Liver (tissue), 9 donors: ENCODE measurements around the gene COL23A1. TPM values are rescaled to one million over a fixed set of nuclear protein-coding genes. Genes with fewer than 3 reads are reported as not detected.

Experiments used
- DNase-seq: peaks from one replicate; pipeline ENCODE4 v3.0.0-alpha.2; 2017; ENCODE audit warnings: low spot score
- H3K27ac ChIP-seq, 2 donors: one replicate each; pipeline ENCODE4 v1.7.0; 2013; ENCODE audit warnings: inconsistent platforms in 2 of 2, low read length in 2 of 2, control low read depth in 1 of 2, low read depth in 1 of 2, mild to moderate bottlenecking in 1 of 2
- H3K27me3 ChIP-seq, 4 donors: one replicate each; pipeline versions ENCODE4 v1.6.1 to v1.7.0; 2013; ENCODE audit warnings: low read length in 3 of 4, inconsistent platforms in 1 of 4, mild to moderate bottlenecking in 1 of 4, moderate library complexity in 1 of 4; ENCODE audit not compliant: control insufficient read depth in 4 of 4, insufficient read depth in 4 of 4
- H3K36me3 ChIP-seq, 4 donors: one replicate each; pipeline versions ENCODE4 v1.6.1 to v1.7.0; 2013; ENCODE audit warnings: low read length in 3 of 4, mild to moderate bottlenecking in 3 of 4, low read depth in 1 of 4, moderate library complexity in 1 of 4; ENCODE audit not compliant: control insufficient read depth in 4 of 4, insufficient read depth in 3 of 4
- H3K4me1 ChIP-seq, 4 donors: one replicate each; pipeline versions ENCODE4 v1.6.1 to v1.7.0; 2013; ENCODE audit warnings: low read length in 3 of 4, mild to moderate bottlenecking in 3 of 4, moderate library complexity in 1 of 4; ENCODE audit not compliant: control insufficient read depth in 4 of 4, insufficient read depth in 4 of 4
- H3K4me3 ChIP-seq, 3 donors: one replicate each; pipeline versions ENCODE4 v1.6.1 to v1.7.0; 2013; ENCODE audit warnings: low read length in 3 of 3, control low read depth in 1 of 3, low read depth in 1 of 3, mild to moderate bottlenecking in 1 of 3
- H3K9ac ChIP-seq, 2 donors: one replicate each; pipeline ENCODE4 v1.7.0; 2013; ENCODE audit warnings: low read length in 2 of 2, mild to moderate bottlenecking in 2 of 2, moderate library complexity in 2 of 2, control low read depth in 1 of 2, low read depth in 1 of 2
- H3K9me3 ChIP-seq, 4 donors: one replicate each; pipeline versions ENCODE4 v1.6.1 to v1.7.0; 2013; ENCODE audit warnings: low read length in 3 of 4; ENCODE audit not compliant: control insufficient read depth in 4 of 4
- ATF3 ChIP-seq: IDR thresholded peaks from 2 replicates; pipeline ENCODE4 v1.6.1; 2016; ENCODE audit warnings: antibody characterized with exemption
- CTCF ChIP-seq: fragments of 150-350 bp; IDR thresholded peaks from 2 replicates; pipeline ENCODE4 v1.5.1; 2017; ENCODE audit warnings: improper control_type of control experiment, low read depth, low read length; ENCODE audit not compliant: missing input control
- EGR1 ChIP-seq, 2 donors: IDR thresholded peaks; 2 replicates each; pipeline ENCODE4 v1.6.1; 2016 to 2018; ENCODE audit warnings: antibody characterized with exemption in 2 of 2, low read depth in 2 of 2
- FOXA1 ChIP-seq: IDR thresholded peaks from 2 replicates; pipeline ENCODE4 v1.6.1; 2016; ENCODE audit warnings: antibody characterized with exemption
- FOXA2 ChIP-seq: IDR thresholded peaks from 2 replicates; pipeline ENCODE4 v1.6.1; 2016; ENCODE audit warnings: antibody characterized with exemption
- GABPA ChIP-seq, 2 donors: IDR thresholded peaks in 1 of 2; conservative IDR thresholded peaks in 1 of 2; 2 replicates each; pipeline ENCODE4 v1.6.1; 2016; ENCODE audit warnings: antibody characterized with exemption in 2 of 2, mild to moderate bottlenecking in 1 of 2, moderate library complexity in 1 of 2
- HNF4A ChIP-seq, 2 donors: conservative IDR thresholded peaks; 2 replicates each; pipeline ENCODE4 v1.6.1; 2016; ENCODE audit warnings: antibody characterized with exemption in 2 of 2, mild to moderate bottlenecking in 2 of 2
- HNF4G ChIP-seq: IDR thresholded peaks from 2 replicates; pipeline ENCODE4 v1.6.1; 2016; ENCODE audit warnings: antibody characterized with exemption
- JUND ChIP-seq, 2 donors: IDR thresholded peaks; 2 replicates each; pipeline ENCODE4 v1.6.1; 2016; ENCODE audit warnings: antibody characterized with exemption in 2 of 2
- MAX ChIP-seq: IDR thresholded peaks from 2 replicates; pipeline ENCODE4 v1.6.1; 2016; ENCODE audit warnings: antibody characterized with exemption
- NR2F2 ChIP-seq: IDR thresholded peaks from 2 replicates; pipeline ENCODE4 v1.6.1; 2016; ENCODE audit warnings: antibody characterized with exemption
- RAD21 ChIP-seq, 2 donors: IDR thresholded peaks; 2 replicates each; pipeline ENCODE4 v1.6.1; 2016; ENCODE audit warnings: antibody characterized with exemption in 2 of 2, mild to moderate bottlenecking in 2 of 2
- REST ChIP-seq: IDR thresholded peaks from 2 replicates; pipeline ENCODE4 v1.6.1; 2016; ENCODE audit warnings: antibody characterized with exemption, mild to moderate bottlenecking
- RXRA ChIP-seq, 2 donors: IDR thresholded peaks; 2 replicates each; pipeline ENCODE4 v1.6.1; 2017 to 2018; ENCODE audit warnings: antibody characterized with exemption in 2 of 2, mild to moderate bottlenecking in 1 of 2
- SP1 ChIP-seq: IDR thresholded peaks from 2 replicates; pipeline ENCODE4 v1.6.1; 2018; ENCODE audit warnings: antibody characterized with exemption, mild to moderate bottlenecking
- TAF1 ChIP-seq: conservative IDR thresholded peaks from 2 replicates; pipeline ENCODE4 v1.6.1; 2016; ENCODE audit warnings: antibody characterized with exemption, mild to moderate bottlenecking
- YY1 ChIP-seq: IDR thresholded peaks from 2 replicates; pipeline ENCODE4 v1.6.1; 2016; ENCODE audit warnings: antibody characterized with exemption, mild to moderate bottlenecking
- ZBTB33 ChIP-seq: IDR thresholded peaks from 2 replicates; pipeline ENCODE4 v1.6.1; 2016; ENCODE audit warnings: antibody characterized with exemption
- WGBS: extraction: QIAGEN DNeasy Blood & Tissue Kit; methylation state at CpG from one replicate; pipeline ENCODE4 v1.1.7; 2013; 5-methylcytosine and 5-hydroxymethylcytosine counted together
- polyA plus RNA-seq, 2 donors: library from polyadenylated mRNA; stranded (reverse) in 1 of 2; unstranded in 1 of 2; fragments of 200-250 nt in 1 of 2; fragments of >200 nt in 1 of 2; fragmentation: Nextera tagmentation in 1 of 2; extraction: Ambion mirVana in 1 of 2; gene quantifications; one replicate each; pipeline versions ENCODE4 v1.2.1 to v1.2.3, GENCODE V29; 2013 to 2015
- total RNA-seq, 2 donors: library from RNA; depleted of rRNA; stranded (reverse); fragments of >200 nt; gene quantifications; one replicate each; pipeline ENCODE4 v1.2.3, GENCODE V29; 2014
- donor health status: healthy.
- donor health status: healthy.
- donor health status: healthy.
- donor health status: healthy.
- donor health status: healthy.

COL23A1 gene
- total and polyA plus RNA-seq, 4 donors: 0.08 to 1.4 (median 0.27) TPM

- 72% methylated on average over 11 of the region's 11 CpGs for WGBS
- DNase-seq: no peak
- Histone ChIP-seq H3K27me3 (no peaks in the 10 kb centered on the region), H3K9ac (no peak overlapping the region), H3K36me3 (no peaks in the 10 kb centered on the region), H3K27ac (no peak overlapping the region), H3K4me1 (no peaks in the 10 kb centered on the region), H3K9me3 (no peaks in the 10 kb centered on the region), H3K4me3 (no peak overlapping the region)
- TF ChIP-seq YY1 (no peak), HNF4A (conservative IDR thresholded peaks at IDR 0.05) (no peak), TAF1 (no peak), SP1 (no peak), FOXA1 (no peak), NR2F2 (no peak), MAX (no peak), ZBTB33 (no peak), EGR1 (IDR thresholded peaks at IDR 0.05; ENCODE audit: low read depth in 2 of 2) (no peak), REST (no peak), RAD21 (IDR thresholded peaks at IDR 0.05) (no peak), ATF3 (no peak), CTCF (no peak), GABPA (IDR thresholded peaks at IDR 0.05 in 1 of 2, conservative IDR thresholded peaks at IDR 0.05 in 1 of 2) (no peak), RXRA (IDR thresholded peaks at IDR 0.05) (no peak), HNF4G (no peak), JUND (IDR thresholded peaks at IDR 0.05) (no peak), FOXA2 (no peak)
These were observed 61.1 kb downstream of the COL23A1 start for GRCh38 chr5:178529080-178529479.
